A673 (cell line): ENCODE measurements around the gene SPIN1. TPM values are rescaled to one million over a fixed set of nuclear protein-coding genes. Genes with fewer than 3 reads are reported as not detected.

Experiments
- BruUV-seq: library from RNA; stranded (reverse); fragments of 400-500 nt; replicated peaks from 2 replicates; lab custom pipeline; 2021; lab: Mats Ljungman, UMichigan
- CTCF ChIA-PET: fragments of 300-600 bp; sonication (Branson Sonifier 250); formaldehyde crosslinking; loops from one replicate; lab custom pipeline; 2022; ENCODE audit warnings: antibody characterized with exemption; lab: Charles Lee
- POLR2A ChIA-PET: fragments of 300-600 bp; sonication (Branson Sonifier 250); formaldehyde crosslinking; loops from one replicate; lab custom pipeline; 2022; ENCODE audit warnings: antibody characterized with exemption; ENCODE audit not compliant: low non-redundant PET; lab: Charles Lee
- DNase-seq: peaks from one replicate; pipeline ENCODE4 v3.0.0-alpha.2; 2015; ENCODE audit warnings: low spot score
- H3K27ac ChIP-seq: fragments of 200-600 bp; sonication (generic); 2 replicates; pipeline ENCODE4 v1.5.1; 2016; ENCODE audit warnings: mixed run types, low read depth, mild to moderate bottlenecking, mixed read lengths, antibody characterized with exemption, low read length; ENCODE audit not compliant: poor library complexity, severe bottlenecking
- H3K27me3 ChIP-seq: fragments of 200-600 bp; sonication (generic); replicated peaks from 2 replicates; pipeline ENCODE4 v1.6.1; 2017; ENCODE audit warnings: mixed run types, low read depth, mild to moderate bottlenecking, mixed read lengths, antibody characterized with exemption, low read length; ENCODE audit not compliant: insufficient read depth, poor library complexity
- H3K36me3 ChIP-seq: fragments of 200-600 bp; sonication (generic); 2 replicates; pipeline ENCODE4 v1.6.1; 2016; ENCODE audit warnings: mixed run types, mild to moderate bottlenecking, mixed read lengths, antibody characterized with exemption, low read length; ENCODE audit not compliant: insufficient read depth, poor library complexity, severe bottlenecking
- H3K4me1 ChIP-seq: fragments of 200-600 bp; sonication (generic); 2 replicates; pipeline ENCODE4 v1.6.1; 2017; ENCODE audit warnings: mixed run types, mild to moderate bottlenecking, mixed read lengths, antibody characterized with exemption, low read length; ENCODE audit not compliant: insufficient read depth, poor library complexity, severe bottlenecking
- H3K4me3 ChIP-seq: fragments of 200-600 bp; sonication (generic); 2 replicates; pipeline ENCODE4 v1.5.1; 2016; ENCODE audit warnings: low read depth, mixed run types, mild to moderate bottlenecking, mixed read lengths, low read length; ENCODE audit not compliant: poor library complexity, severe bottlenecking
- H3K9me3 ChIP-seq: fragments of 200-600 bp; sonication (generic); 2 replicates; pipeline ENCODE4 v1.6.1; 2016; ENCODE audit warnings: mixed run types, low read depth, mild to moderate bottlenecking, mixed read lengths, antibody characterized with exemption, low read length; ENCODE audit not compliant: poor library complexity, severe bottlenecking
- EZH2 ChIP-seq: fragments of 200-600 bp; sonication (generic); IDR thresholded peaks from 2 replicates; pipeline ENCODE4 v1.6.1; 2017; ENCODE audit warnings: borderline replicate concordance, low read depth, mild to moderate bottlenecking, mixed read lengths, antibody characterized with exemption, low read length; ENCODE audit not compliant: poor library complexity, severe bottlenecking
- intact Hi-C: fragments of 100-400 bp; cut with micrococcal nuclease; formaldehyde crosslinking; loops from one replicate; pipeline ENCODE4 v1.10.0; 2022; ENCODE audit not compliant: unreplicated experiment
- total RNA-seq: library from RNA; stranded (reverse); gene quantifications from 2 replicates; pipeline ENCODE4 v1.2.3, GENCODE V29; 2021
- TF ChIP-seq, protein P1 (sequence below): fragments of 300-800, 200-600 bp; sonication (generic); conservative IDR thresholded peaks from 2 replicates; pipeline ENCODE4 v1.5.1; 2017; ENCODE audit warnings: low read depth, mild to moderate bottlenecking, antibody characterized with exemption, low read length, moderate library complexity, mixed read lengths

Gene SPIN1
- total RNA-seq, 1 experiment from 2014 or later = 157 TPM

DNA sequence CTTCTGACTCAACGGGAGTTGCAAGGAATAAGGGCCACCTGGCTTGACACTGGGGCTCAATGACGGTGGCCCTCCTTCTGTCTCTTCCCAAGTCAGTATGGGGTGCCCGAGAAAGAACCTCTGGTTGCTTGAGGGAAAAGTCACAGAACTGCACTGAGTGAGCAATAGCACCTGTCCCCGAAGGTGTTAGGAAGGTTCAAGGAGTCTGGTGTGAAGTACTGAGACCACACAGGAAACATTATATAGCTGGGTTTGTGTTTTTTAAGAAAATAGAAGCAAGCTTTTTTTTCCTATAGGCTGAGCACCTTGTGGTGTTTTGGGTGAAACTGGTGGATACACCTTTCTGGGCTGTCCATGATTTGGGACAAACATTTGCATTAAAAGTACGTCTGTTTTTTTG, 62.9 kb downstream of the SPIN1 start:
- DNase-seq = no peak
- no peak overlapping the region for H3K4me3 ChIP-seq
- H3K27me3 ChIP-seq = no peaks in the 10 kb centered on the region
- ChIA-PET CTCF (no interaction called here), POLR2A (no interaction called here)
- no peak for TF ChIP-seq EZH2
- TF ChIP-seq, protein P1, sequence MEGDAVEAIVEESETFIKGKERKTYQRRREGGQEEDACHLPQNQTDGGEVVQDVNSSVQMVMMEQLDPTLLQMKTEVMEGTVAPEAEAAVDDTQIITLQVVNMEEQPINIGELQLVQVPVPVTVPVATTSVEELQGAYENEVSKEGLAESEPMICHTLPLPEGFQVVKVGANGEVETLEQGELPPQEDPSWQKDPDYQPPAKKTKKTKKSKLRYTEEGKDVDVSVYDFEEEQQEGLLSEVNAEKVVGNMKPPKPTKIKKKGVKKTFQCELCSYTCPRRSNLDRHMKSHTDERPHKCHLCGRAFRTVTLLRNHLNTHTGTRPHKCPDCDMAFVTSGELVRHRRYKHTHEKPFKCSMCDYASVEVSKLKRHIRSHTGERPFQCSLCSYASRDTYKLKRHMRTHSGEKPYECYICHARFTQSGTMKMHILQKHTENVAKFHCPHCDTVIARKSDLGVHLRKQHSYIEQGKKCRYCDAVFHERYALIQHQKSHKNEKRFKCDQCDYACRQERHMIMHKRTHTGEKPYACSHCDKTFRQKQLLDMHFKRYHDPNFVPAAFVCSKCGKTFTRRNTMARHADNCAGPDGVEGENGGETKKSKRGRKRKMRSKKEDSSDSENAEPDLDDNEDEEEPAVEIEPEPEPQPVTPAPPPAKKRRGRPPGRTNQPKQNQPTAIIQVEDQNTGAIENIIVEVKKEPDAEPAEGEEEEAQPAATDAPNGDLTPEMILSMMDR = no peak
- H3K4me1 ChIP-seq = no peaks in the 10 kb centered on the region
- no TSS peak for BruUV-seq
- H3K9me3 ChIP-seq = no peaks in the 10 kb centered on the region
- H3K27ac ChIP-seq = no peak overlapping the region
- peaks cover 25% of the 10 kb centered on the region for H3K36me3 ChIP-seq
- intact Hi-C loops = no loop called here

DNA sequence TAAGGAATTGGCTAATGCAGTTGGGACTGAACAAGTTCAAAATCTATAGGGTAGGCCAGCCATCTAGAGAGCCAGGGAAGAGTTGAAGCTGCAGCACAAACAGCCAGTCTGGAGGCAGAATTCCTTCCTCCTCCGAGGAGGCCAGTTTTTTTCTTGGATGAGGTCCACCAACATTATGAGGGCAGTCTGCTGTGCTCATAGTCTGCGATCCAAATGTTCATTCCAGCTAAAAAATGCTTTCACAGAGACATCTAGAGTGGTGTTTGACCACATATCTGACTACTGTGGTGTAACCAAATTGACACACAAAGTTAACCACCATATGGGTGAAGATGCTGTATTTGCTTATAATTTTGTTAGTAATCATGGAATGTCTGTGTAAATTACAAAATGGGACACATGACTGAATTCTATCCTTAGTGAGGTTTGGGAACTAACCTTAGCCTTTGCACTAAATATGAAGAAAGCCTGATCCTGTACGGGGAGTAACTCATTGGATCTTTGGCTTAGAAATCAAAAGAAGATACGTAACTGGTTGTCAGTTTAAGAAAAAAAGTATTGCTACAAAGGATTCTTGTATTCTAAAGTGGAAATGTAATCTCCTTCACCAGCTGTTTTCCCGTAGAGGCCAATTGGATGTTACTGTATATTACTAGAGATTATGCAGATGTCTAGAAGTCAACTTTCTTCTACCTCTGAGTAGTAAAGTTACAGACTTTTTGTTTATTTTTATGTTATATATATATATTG, 70.6 kb downstream of the SPIN1 start:
- no peak for DNase-seq
- H3K4me1 ChIP-seq = peaks cover 37% of the 10 kb centered on the region
- TF ChIP-seq, protein P1 = no peak
- no peak for TF ChIP-seq EZH2
- no TSS peak for BruUV-seq
- CTCF ChIA-PET = no interaction called here
- peak overlapping the region; percentile 54 for H3K27ac ChIP-seq
- intact Hi-C loops = no loop called here
- H3K27me3 ChIP-seq = no peaks in the 10 kb centered on the region
- peaks cover 10% of the 10 kb centered on the region for H3K36me3 ChIP-seq
- no peaks in the 10 kb centered on the region for H3K9me3 ChIP-seq
- no peak overlapping the region for H3K4me3 ChIP-seq
- POLR2A ChIA-PET = interaction anchor here (0.6 kb wide), 1 partner anchor 274 kb away, joined by 3 read pairs; no protein-coding TSS in a partner anchor

DNA sequence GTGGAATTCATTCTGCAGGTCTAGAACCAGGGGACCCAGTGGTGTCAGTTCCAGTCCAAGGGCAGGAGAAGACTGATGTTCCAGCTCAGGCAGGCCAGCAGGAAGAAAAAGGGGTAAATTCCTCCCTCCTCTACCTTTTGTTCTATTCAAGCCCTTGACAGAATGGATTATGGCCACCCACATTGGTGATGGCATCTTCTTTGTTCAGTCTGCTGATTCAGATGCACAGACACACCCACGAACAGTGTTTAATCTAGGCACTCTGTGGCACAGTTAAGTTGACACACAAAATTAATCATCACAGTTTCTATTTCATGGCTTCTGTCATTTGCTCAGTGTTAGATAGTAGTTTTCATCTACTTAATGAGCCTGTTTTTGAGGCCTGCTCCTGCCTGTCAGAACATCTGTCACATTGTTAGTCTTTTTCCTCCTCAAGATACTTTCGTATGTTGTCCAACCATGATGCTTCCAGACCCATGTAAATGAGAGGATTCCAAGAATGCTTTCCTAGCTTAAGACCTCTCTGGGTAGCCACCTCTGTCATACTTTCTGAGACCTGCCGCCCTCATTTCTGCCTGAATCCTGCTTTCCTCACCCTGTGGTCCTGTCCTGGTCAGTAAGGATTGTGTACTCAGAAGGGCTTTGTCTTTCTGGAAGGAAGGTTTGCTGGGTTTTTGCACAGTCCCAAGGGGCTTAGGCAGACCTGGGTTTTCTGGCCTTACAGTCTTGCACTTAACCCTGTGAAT, 72.5 kb downstream of the SPIN1 start:
- Histone ChIP-seq H3K27ac (peak overlapping the region; percentile 54), H3K9me3 (no peaks in the 10 kb centered on the region), H3K4me1 (peaks cover 44% of the 10 kb centered on the region), H3K36me3 (peaks cover 13% of the 10 kb centered on the region), H3K4me3 (no peak overlapping the region), H3K27me3 (no peaks in the 10 kb centered on the region)
- no TSS peak for BruUV-seq
- CTCF ChIA-PET = no interaction called here
- intact Hi-C loops = no loop called here
- peak; percentile 71 for DNase-seq
- TF ChIP-seq EZH2 = no peak
- TF ChIP-seq, protein P1 = no peak
- POLR2A ChIA-PET = no interaction called here
